Activated CD4-positive, alpha-beta T cell treated with anti-CD3 and anti-CD28 coated beads, Interleukin-2, amount 10 ng/mL, durations not matched to agents 24 days and 14 days (primary cell): ENCODE results near the gene EEIG1. TPM values are rescaled to one million over a fixed set of nuclear protein-coding genes. Genes with fewer than 3 reads are reported as not detected.

ENCODE experiments used
- DNase-seq: peaks from one replicate; pipeline ENCODE4 v3.0.0; 2022
- H3K27ac Mint-ChIP-seq: one replicate; pipeline ENCODE4 v1.8.0; 2022; ENCODE audit warnings: mild to moderate bottlenecking, mixed read lengths
- H3K27me3 Mint-ChIP-seq: one replicate; pipeline ENCODE4 v1.8.0; 2022; ENCODE audit warnings: mixed read lengths
- H3K36me3 Mint-ChIP-seq: one replicate; pipeline ENCODE4 v1.8.0; 2022; ENCODE audit warnings: low read depth, mild to moderate bottlenecking, mixed read lengths
- H3K4me1 Mint-ChIP-seq: one replicate; pipeline ENCODE4 v1.8.0; 2021; ENCODE audit warnings: mixed read lengths
- H3K4me3 Mint-ChIP-seq: one replicate; pipeline ENCODE4 v1.8.0; 2022; ENCODE audit warnings: mild to moderate bottlenecking, moderate library complexity, mixed read lengths
- H3K9me3 Mint-ChIP-seq: one replicate; pipeline ENCODE4 v1.8.0; 2021; ENCODE audit warnings: mixed read lengths
- intact Hi-C: fragments of 100-400 bp; cut with micrococcal nuclease; formaldehyde crosslinking; loops from one replicate; pipeline ENCODE4 v1.15.1; 2023
- total RNA-seq: library from RNA; stranded (reverse); gene quantifications from 2 replicates; pipeline ENCODE4 v1.2.3, GENCODE V29; 2022

The EEIG1 gene
- total RNA-seq, 1 donor from 2014 or later: 64.4 TPM

GRCh38 chr9:127989094-127989493 is 8.3 kb upstream of the EEIG1 start:
- H3K4me1 Mint-ChIP-seq: peaks cover 11% of the 10 kb centered on the region
- no peak for DNase-seq
- H3K4me3 Mint-ChIP-seq: no peak overlapping the region
- no peak overlapping the region for H3K27ac Mint-ChIP-seq
- intact Hi-C loops: no loop called here
- H3K9me3 Mint-ChIP-seq: no peaks in the 10 kb centered on the region
- no peaks in the 10 kb centered on the region for H3K36me3 Mint-ChIP-seq
- H3K27me3 Mint-ChIP-seq: no peaks in the 10 kb centered on the region

GRCh38 chr9:127987103-127987614 is 6.4 kb upstream of the EEIG1 start:
- no peak overlapping the region for H3K4me3 Mint-ChIP-seq
- peaks cover 23% of the 10 kb centered on the region for H3K4me1 Mint-ChIP-seq
- intact Hi-C loops: no loop called here
- H3K36me3 Mint-ChIP-seq: no peaks in the 10 kb centered on the region
- H3K9me3 Mint-ChIP-seq: no peaks in the 10 kb centered on the region
- H3K27me3 Mint-ChIP-seq: no peaks in the 10 kb centered on the region
- H3K27ac Mint-ChIP-seq: no peak overlapping the region
- no peak for DNase-seq

- H3K27me3 Mint-ChIP-seq: no peaks in the 10 kb centered on the region
- H3K9me3 Mint-ChIP-seq: no peaks in the 10 kb centered on the region
- H3K27ac Mint-ChIP-seq: no peak overlapping the region
- intact Hi-C loops: no loop called here
- no peak for DNase-seq
- no peaks in the 10 kb centered on the region for H3K36me3 Mint-ChIP-seq
- H3K4me1 Mint-ChIP-seq: peaks cover 24% of the 10 kb centered on the region
- no peak overlapping the region for H3K4me3 Mint-ChIP-seq
Measured at GRCh38 chr9:127985011-127985410, 4.2 kb upstream of the EEIG1 start.

GRCh38 chr9:127983847-127984289 is 3.1 kb upstream of the EEIG1 start:
- H3K4me3 Mint-ChIP-seq: peak overlapping the region; percentile 6
- peak; percentile 67 for DNase-seq
- intact Hi-C loops: no loop called here
- H3K27me3 Mint-ChIP-seq: no peaks in the 10 kb centered on the region
- peaks cover 30% of the 10 kb centered on the region for H3K4me1 Mint-ChIP-seq
- H3K9me3 Mint-ChIP-seq: no peaks in the 10 kb centered on the region
- H3K36me3 Mint-ChIP-seq: peaks cover 3% of the 10 kb centered on the region
- H3K27ac Mint-ChIP-seq: peak overlapping the region; percentile 62

GRCh38 chr9:127982912-127983311 is 2.1 kb upstream of the EEIG1 start:
- H3K27me3 Mint-ChIP-seq: no peaks in the 10 kb centered on the region
- peak overlapping the region; percentile 15 for H3K27ac Mint-ChIP-seq
- no peaks in the 10 kb centered on the region for H3K9me3 Mint-ChIP-seq
- H3K4me3 Mint-ChIP-seq: no peak overlapping the region
- peaks cover 8% of the 10 kb centered on the region for H3K36me3 Mint-ChIP-seq
- intact Hi-C loops: no loop called here
- peak; percentile 58 for DNase-seq
- peaks cover 35% of the 10 kb centered on the region for H3K4me1 Mint-ChIP-seq

- intact Hi-C loops: loop anchor here (1.0 kb wide), 1 partner anchor 45 kb away; no protein-coding TSS in a partner anchor
- H3K36me3 Mint-ChIP-seq: peaks cover 13% of the 10 kb centered on the region
- H3K4me1 Mint-ChIP-seq: peaks cover 46% of the 10 kb centered on the region
- H3K27me3 Mint-ChIP-seq: no peaks in the 10 kb centered on the region
- peak; percentile 78 for DNase-seq
- peak overlapping the region; percentile 93 for H3K4me3 Mint-ChIP-seq
- peak overlapping the region; percentile 94 for H3K27ac Mint-ChIP-seq
- H3K9me3 Mint-ChIP-seq: no peaks in the 10 kb centered on the region
Measured at GRCh38 chr9:127981559-127982121, 851 bp upstream of the EEIG1 start.

GRCh38 chr9:127980060-127980705 is 606 bp downstream of the EEIG1 start:
- Mint-ChIP-seq H3K4me3 (peak overlapping the region; percentile 96), H3K4me1 (peaks cover 60% of the 10 kb centered on the region), H3K9me3 (no peaks in the 10 kb centered on the region), H3K27ac (peak overlapping the region; percentile 77), H3K27me3 (no peaks in the 10 kb centered on the region), H3K36me3 (peaks cover 20% of the 10 kb centered on the region)
- DNase-seq: peak; percentile 89
- intact Hi-C loops: no loop called here

- H3K27ac Mint-ChIP-seq: peak overlapping the region; percentile 77
- H3K4me1 Mint-ChIP-seq: peaks cover 66% of the 10 kb centered on the region
- intact Hi-C loops: loop anchor here (1.0 kb wide), 2 partner anchors 9 to 24 kb away; no protein-coding TSS in a partner anchor
- peak; percentile 76 for DNase-seq
- no peaks in the 10 kb centered on the region for H3K9me3 Mint-ChIP-seq
- H3K27me3 Mint-ChIP-seq: no peaks in the 10 kb centered on the region
- H3K36me3 Mint-ChIP-seq: peaks cover 21% of the 10 kb centered on the region
- peak overlapping the region; percentile 96 for H3K4me3 Mint-ChIP-seq
Measured at GRCh38 chr9:127979333-127980059, 1.3 kb downstream of the EEIG1 start.

GRCh38 chr9:127979015-127979332 is 1.8 kb downstream of the EEIG1 start:
- Mint-ChIP-seq H3K4me1 (peaks cover 71% of the 10 kb centered on the region), H3K27ac (peak overlapping the region; percentile 66), H3K36me3 (peaks cover 24% of the 10 kb centered on the region), H3K9me3 (no peaks in the 10 kb centered on the region), H3K27me3 (no peaks in the 10 kb centered on the region), H3K4me3 (peak overlapping the region; percentile 96)
- intact Hi-C loops: loop anchor here (1.0 kb wide), 2 partner anchors 9 to 24 kb away; no protein-coding TSS in a partner anchor
- no peak for DNase-seq

- H3K27me3 Mint-ChIP-seq: no peaks in the 10 kb centered on the region
- peaks cover 25% of the 10 kb centered on the region for H3K36me3 Mint-ChIP-seq
- H3K27ac Mint-ChIP-seq: peak overlapping the region; percentile 85
- H3K4me1 Mint-ChIP-seq: peaks cover 71% of the 10 kb centered on the region
- intact Hi-C loops: no loop called here
- DNase-seq: peak; percentile 74
- H3K4me3 Mint-ChIP-seq: peak overlapping the region; percentile 96
- H3K9me3 Mint-ChIP-seq: no peaks in the 10 kb centered on the region
Measured at GRCh38 chr9:127977884-127978647, 2.7 kb downstream of the EEIG1 start.

- intact Hi-C loops: no loop called here
- Mint-ChIP-seq H3K27ac (peak overlapping the region; percentile 85), H3K9me3 (no peaks in the 10 kb centered on the region), H3K36me3 (peaks cover 25% of the 10 kb centered on the region), H3K4me3 (peak overlapping the region; percentile 96), H3K27me3 (no peaks in the 10 kb centered on the region), H3K4me1 (peaks cover 73% of the 10 kb centered on the region)
- DNase-seq: peak; percentile 61
Measured at GRCh38 chr9:127977009-127977883, 3.5 kb downstream of the EEIG1 start.

GRCh38 chr9:127976498-127976897 is 4.3 kb downstream of the EEIG1 start:
- Mint-ChIP-seq H3K27ac (peak overlapping the region; percentile 96), H3K36me3 (peaks cover 26% of the 10 kb centered on the region), H3K4me1 (peaks cover 75% of the 10 kb centered on the region), H3K27me3 (no peaks in the 10 kb centered on the region), H3K9me3 (no peaks in the 10 kb centered on the region), H3K4me3 (peak overlapping the region; percentile 96)
- intact Hi-C loops: no loop called here
- peak; percentile 69 for DNase-seq
